NCI-H1930 (cell line): ENCODE results near the gene MARCHF2.
"Not testable (repeated sequence)": the region's sequence is repeated elsewhere in the genome, so short reads cannot be mapped to it uniquely, and the experiment has no call there.

Source experiments
- DNase-seq, 2 experiments: peaks; one replicate each; lab custom pipeline; 2025; lab: John Stamatoyannopoulos, UW

MARCHF2 gene, protein sequence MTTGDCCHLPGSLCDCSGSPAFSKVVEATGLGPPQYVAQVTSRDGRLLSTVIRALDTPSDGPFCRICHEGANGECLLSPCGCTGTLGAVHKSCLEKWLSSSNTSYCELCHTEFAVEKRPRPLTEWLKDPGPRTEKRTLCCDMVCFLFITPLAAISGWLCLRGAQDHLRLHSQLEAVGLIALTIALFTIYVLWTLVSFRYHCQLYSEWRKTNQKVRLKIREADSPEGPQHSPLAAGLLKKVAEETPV

DNA sequence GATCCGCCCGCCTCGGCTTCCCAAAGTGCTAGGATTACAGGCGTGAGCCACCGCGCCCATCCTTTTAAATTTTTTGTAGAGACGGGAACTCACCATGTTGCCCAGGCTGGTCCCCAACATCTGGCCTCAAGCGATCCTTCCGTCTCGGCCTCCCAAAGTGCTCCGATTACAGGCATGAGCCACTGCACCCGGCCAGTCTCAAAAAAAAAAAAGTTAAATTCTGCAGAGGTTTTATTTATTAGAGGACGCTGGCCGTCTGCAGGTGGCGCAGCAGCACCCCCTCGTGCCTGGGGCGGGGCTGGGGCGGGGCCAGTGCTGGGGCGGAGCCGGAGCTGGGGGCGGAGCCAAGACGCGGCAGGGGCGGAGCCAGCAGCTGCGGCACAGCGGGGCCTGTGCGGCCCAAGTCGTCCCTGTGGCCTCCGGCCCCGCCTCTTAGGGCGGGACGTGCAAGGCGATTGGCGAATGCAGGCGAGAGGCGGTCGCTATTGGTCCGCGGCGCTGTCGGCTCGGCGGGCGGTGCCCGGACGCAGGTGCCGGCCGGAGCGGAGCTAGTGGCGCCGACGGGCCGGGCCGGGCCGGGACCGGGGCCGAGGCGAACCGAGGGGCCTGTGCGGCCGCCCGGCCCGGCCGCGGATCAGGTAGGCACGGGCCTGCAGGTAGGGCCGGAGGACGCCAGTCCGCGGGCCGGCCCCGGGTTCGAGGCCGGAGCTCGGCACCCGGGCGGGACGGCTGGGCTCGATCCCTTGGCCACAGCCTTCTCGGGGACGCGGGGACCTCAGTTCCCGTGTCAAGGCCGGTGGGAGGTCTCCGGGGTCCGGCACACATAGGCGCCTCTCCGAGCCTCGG lies at the start of gene MARCHF2:
Gene MARCHF2, plus strand, starts transcription at position 523 of the 846 bp plus-strand sequence. CDS start 8,536 bp downstream, outside the sequence.
- DNase-seq, result peak; percentile 78 to 87

DNA sequence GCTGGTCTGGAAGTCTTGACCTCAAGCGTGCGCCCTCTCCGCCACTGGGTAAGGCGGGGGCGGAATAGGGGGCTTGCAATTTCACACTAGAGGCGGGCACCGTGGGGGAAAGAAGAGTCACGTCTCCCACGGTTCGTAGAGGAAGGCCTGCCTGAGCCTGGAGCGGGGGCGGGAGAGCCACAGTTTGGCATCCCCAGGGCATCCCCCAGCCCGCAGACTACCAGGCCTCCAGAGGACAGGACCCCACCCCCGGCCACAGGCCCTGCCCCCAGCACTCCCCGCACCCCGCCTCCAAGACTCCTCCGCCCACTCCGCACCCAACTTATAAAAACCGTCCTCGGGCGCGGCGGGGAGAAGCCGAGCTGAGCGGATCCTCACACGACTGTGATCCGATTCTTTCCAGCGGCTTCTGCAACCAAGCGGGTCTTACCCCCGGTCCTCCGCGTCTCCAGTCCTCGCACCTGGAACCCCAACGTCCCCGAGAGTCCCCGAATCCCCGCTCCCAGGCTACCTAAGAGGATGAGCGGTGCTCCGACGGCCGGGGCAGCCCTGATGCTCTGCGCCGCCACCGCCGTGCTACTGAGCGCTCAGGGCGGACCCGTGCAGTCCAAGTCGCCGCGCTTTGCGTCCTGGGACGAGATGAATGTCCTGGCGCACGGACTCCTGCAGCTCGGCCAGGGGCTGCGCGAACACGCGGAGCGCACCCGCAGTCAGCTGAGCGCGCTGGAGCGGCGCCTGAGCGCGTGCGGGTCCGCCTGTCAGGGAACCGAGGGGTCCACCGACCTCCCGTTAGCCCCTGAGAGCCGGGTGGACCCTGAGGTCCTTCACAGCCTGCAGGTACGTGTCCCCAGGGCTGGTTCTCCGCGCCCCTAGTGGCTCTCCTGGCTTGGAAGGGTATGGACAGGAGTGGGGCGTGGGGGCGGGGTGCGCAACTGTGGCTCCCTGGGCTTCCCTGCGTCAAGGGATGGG lies 49.0 kb upstream of the MARCHF2 start, which contains the start of gene ANGPTL4:
Gene ANGPTL4, plus strand, starts transcription at position 353 of the 969 bp plus-strand sequence. Its CDS starts 167 bp downstream, at position 520.
- DNase-seq, result peak in 1 of 2 experiments; percentile 12

DNA sequence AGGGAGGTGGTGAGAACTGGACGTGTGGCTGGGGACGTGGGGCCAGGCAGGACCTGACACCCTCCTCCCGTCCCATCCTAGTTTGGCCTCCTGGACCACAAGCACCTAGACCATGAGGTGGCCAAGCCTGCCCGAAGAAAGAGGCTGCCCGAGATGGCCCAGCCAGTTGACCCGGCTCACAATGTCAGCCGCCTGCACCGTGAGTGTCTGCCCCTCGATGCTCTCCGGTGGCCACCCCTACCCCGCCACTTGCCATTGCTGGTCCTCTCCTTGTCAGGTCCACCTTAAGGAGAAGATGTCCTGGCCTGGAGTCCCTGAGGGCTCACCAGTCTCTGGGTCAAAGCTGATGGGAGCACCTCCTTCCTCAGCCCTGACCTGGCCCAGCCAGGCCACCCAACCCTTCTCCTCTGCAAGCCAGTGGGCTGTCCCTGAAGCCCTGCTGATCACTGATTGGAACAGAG lies 47.0 kb upstream of the MARCHF2 start:
- no peak for DNase-seq

DNA sequence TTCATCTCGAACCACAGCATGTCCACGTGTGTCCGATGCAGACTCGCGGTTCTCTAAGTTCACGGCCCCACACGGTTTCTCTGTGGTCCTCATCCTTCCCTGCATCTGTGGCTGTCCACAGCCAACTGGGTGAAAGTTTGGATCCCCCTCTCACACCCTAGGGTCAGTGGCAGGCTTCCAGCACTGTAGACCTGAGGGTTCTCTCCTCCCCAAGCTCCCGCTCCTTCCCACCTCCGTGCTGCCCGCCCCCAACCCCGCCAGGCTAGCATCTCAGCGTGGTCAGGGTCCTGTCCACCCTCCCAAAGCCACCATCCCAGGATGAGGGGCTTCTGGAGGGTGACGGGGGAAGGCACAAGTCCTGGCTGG lies 46.2 kb upstream of the MARCHF2 start:
- no peak for DNase-seq

DNA sequence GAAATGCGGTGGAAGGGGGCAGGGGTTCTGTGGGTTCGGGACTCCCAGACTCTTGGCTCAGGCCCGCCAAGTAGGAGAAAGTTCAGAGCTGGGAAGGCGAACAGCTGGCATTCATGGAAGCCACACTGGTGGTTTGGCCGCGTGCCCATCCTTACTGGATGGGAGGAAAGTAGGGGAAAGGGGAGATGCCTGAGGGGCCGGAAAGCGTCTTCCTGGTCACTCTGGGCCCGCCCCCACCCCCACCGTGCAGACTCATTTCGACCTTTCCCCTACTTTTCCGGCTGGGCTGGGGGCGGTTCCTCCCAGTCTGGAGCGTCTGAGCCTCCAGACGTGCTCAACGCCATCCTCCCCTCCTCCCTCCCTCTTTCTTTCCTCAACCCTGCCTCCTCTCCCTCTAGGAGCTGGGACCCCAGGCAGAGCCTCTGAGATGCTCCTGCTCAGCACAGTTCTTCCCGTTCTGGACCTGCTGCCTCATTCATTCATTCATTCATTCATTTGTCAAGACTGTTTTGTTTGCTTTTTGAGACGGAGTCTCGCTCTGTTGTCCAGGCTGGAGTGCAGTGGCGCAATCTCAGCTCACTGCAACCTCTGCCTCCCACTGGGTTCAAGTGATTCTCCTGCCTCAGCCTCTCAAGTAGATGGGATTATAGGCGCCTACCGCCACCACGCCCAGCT lies 45.6 kb upstream of the MARCHF2 start:
- no peak for DNase-seq

DNA sequence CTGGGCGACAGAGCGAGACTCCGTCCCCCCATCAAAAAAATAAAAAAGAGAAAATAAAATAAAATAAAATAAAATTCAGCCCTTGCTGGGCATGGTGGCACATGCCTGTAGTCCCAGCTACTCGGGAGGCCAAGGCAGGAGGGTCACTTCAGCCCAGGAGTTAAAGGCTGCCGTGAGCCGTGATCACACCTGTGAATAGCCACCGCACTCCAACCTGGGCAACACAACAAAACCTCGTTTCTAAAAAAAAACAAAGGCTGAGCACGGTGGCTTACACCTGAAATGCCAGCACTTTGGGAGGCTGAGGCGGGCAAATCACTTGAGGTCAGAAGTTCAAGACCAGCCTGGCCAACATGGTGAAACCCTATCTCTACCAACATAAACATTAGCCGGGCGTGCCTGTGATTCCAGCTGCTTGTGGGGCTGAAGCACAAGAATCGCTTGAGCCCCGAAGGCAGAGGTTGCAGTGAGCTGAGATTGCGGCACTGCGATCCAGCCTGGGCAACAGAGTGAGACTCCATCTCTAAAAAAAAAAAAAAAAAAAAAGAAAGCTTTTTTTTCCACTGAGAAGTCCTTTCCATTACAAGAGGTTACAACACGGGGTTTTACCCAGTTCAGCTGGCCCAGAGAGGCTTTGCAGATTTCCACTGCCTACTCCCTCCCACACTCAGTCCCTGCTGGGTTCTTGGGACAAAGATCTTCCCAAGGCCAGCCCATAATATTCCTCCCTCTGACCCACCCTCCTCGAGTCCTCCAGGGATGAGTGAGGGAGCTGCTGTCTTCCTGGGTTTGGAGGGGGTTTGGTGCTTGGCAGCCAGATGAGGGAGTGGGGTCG lies 42.7 kb upstream of the MARCHF2 start:
- DNase-seq, result no peak

DNA sequence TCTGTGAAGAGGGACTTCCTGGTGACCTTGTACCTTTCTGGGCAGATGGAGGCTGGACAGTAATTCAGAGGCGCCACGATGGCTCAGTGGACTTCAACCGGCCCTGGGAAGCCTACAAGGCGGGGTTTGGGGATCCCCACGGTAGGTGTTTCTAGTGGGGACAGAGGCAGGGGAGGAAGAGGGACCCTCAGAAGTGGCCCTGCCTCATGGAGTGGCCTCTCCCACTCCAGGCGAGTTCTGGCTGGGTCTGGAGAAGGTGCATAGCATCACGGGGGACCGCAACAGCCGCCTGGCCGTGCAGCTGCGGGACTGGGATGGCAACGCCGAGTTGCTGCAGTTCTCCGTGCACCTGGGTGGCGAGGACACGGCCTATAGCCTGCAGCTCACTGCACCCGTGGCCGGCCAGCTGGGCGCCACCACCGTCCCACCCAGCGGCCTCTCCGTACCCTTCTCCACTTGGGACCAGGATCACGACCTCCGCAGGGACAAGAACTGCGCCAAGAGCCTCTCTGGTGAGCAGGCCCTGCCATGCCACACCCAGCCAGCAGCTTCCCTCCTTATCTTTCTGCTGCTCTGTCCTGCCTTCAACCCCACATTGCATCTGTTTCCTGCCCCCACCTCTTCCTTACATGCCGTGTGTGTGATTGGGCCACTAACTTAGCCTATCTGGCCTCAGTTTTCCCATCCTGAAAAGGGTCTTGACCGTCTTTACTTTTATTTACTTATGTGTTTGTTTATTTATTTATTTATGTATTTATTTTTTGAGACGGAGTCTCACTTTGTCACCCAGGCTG lies 41.9 kb upstream of the MARCHF2 start:
- no peak for DNase-seq

DNA sequence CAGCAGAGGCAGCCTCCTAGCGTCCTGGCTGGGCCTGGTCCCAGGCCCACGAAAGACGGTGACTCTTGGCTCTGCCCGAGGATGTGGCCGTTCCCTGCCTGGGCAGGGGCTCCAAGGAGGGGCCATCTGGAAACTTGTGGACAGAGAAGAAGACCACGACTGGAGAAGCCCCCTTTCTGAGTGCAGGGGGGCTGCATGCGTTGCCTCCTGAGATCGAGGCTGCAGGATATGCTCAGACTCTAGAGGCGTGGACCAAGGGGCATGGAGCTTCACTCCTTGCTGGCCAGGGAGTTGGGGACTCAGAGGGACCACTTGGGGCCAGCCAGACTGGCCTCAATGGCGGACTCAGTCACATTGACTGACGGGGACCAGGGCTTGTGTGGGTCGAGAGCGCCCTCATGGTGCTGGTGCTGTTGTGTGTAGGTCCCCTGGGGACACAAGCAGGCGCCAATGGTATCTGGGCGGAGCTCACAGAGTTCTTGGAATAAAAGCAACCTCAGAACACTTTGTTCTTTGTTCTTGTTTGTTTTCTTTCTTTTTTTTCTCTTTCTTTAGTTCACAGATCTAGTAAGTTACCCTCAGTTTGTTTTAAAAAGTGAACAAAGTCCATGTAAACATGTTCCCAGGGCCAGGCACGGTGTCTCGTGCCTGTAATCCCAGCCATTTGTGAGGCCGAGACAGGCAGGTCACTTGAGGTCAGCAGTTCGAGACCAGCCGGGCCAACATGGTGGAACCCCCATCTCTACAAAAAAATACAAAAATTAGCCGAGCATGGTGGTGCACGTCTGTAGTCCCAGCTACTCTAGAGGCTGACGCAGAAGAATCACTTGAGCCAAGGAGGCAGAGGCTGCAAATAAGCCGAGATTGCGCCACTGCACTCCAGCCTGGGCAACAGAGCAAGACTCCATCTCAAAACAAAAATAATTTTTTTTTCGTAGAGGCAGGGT lies 39.0 kb upstream of the MARCHF2 start:
- no peak for DNase-seq

DNA sequence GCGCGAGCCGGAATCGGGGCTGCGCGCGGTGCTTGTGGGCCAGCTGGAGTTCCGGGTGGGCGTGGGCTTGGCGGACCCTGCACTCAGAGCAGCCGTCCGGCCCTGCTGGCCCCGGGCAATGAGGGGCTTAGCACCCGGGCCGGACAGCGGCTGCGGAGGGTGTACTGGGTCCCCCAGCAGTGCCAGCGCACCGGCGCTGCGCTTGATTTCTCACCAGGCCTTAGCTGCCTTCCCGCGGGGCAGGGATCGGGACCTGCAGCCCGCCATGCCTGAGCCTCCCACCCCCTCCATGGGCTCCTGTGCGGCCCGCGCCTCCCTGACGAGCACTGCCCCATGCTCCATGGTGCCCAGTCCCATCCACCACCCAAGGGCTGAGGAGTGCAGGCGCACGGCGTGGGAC lies 37.3 kb upstream of the MARCHF2 start:
- DNase-seq, result not testable (repeated sequence)

DNA sequence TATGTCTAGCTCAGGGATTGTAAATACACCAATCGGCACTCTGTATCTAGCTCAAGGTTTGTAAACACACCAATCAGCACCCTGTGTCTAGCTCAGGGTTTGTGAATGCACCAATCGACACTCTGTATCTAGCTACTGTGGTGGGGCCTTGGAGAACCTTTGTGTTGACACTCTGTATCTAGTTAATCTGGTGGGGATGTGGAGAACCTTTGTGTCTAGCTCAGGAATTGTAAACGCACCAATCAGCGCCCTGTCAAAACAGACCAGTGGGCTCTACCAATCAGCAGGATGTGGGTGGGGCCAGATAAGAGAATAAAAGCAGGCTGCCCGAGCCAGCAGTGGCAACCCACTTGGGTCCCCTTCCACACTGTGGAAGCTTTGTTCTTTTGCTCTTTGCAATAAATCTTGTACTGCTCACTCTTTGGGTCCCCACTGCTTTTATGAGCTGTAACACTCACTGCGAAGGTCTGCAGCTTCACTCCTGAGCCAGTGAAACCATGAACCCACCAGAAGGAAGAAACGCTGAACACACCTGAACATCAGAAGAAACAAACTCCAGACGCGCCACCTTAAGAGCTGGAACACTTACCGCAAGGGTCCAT lies 36.6 kb upstream of the MARCHF2 start:
- not testable (repeated sequence) for DNase-seq

DNA sequence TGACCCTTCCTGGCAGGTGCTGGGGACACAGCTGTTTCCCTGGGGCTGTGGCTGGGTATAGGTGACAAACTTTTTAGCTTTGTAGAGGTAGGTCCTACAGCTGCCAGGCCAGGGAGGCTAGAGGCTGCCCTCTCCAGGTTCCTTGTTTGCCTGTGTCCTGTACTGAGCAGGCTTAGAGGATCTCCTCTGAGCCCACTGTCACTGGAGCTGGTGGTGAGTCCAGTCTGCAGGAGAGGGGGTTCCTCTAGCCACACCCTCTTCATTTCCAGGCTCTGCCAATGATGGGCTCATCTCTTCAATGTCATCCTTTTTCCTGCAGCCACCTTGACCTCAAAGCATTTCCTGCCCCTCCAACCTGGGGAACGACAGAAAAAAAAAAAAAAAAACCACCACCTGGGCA lies 35.5 kb upstream of the MARCHF2 start:
- no peak for DNase-seq

DNA sequence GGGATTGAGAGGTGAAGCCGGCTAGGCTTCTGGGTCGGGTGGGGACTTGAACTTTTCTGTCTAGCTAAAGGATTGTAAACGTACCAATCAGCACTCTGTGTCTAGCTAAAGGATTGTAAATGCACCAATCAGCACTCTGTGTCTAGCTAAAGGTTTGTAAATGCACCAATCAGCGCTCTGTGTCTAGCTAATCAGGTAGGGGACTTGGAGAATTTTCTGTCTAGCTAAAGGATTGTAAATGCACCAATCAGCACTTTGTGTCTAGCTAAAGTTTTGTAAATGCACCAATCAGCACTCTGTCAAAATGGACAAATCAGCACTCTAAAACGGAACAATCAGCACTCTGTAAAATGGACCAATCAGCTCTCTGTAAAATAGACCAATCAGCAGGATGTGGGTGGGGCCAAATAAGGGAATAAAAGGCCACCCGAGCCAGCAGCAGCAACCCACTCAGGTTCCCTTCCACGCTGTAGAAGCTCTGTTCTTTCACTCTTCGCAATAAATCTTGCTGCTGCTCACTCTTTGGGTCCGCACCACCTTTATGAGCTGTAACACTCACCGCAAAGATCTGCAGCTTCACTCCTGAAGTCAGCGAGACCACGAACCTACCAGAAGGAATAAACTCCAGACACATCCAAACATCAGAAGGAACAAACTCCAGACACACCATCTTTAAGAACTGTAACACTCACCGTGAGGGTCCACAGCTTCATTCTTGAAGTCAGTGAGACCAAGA lies 33.8 kb upstream of the MARCHF2 start:
- DNase-seq, result not testable (repeated sequence)

DNA sequence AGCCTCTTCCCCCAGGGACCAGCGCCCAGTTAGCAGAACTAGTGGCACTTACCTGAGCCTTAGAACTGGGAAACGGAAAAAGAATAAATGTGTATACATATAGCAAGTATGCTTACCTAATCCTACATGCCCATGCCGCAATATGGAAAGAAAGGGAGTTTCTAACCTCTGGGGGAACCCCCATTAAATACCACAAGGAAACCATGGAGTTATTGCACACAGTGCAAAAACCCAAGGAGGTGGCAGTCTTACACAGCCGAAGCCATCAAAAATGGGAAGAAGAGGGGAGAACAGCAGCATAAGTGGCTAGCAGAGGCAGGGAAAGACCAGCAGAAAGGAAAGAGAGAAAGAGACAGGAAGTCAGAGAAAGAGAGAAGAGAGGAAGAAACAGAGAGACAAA lies 28.5 kb upstream of the MARCHF2 start:
- DNase-seq, result not testable (repeated sequence)

DNA sequence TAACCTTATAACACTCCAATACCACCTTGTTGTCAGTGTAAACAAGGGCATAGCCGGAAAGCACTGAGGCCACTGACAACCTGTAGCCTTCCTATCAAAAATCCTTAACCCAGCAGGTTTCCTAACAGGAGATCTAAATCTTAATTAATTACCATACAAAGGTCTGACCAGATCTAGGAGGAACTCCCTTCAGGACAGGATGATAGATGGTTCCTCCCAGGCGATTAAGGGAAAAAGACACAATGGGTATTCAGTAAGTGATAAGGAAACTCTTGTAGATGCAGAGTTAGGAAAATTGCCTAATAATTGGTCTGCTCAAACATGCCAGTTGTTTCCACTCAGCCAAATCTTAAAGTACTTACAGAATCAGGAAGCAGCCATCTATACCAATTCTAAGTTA lies 28.0 kb upstream of the MARCHF2 start:
- not testable (repeated sequence) for DNase-seq

DNA sequence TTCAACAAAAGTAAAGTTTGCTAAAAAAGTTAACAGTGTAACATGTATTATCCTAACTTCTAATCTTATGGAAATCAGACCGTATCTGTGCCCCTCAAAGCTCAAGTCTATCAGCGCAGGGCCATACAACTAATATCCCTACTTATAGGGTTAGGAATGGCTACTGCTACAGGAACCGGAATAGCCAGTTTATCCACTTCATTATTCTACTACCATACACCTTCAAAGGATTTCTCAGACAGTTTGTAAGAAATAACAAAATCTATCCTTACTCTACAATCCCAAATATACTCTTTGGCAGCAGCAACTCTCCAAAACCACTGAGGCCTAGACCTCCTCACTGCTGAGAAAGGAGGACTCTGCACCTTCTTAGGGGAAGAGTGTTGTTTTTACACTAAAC lies 27.5 kb upstream of the MARCHF2 start:
- not testable (repeated sequence) for DNase-seq

DNA sequence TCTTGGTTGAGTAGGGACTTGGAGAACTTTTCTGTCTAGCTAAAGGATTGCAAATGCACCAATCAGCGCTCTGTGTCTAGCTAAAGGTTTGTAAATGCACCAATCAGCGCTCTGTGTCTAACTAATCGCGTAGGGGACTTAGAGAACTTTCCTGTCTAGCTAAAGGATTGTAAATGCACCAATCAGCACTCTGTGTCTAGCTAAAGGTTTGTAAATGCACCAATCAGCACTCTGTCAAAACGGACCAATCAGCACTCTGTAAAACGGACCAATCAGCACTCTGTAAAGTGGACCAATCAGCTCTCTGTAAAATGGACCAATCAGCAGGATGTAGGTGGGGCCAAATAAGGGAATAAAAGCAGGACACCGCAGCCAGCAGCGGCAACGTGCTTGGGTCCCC lies 26.7 kb upstream of the MARCHF2 start:
- DNase-seq, result not testable (repeated sequence)

DNA sequence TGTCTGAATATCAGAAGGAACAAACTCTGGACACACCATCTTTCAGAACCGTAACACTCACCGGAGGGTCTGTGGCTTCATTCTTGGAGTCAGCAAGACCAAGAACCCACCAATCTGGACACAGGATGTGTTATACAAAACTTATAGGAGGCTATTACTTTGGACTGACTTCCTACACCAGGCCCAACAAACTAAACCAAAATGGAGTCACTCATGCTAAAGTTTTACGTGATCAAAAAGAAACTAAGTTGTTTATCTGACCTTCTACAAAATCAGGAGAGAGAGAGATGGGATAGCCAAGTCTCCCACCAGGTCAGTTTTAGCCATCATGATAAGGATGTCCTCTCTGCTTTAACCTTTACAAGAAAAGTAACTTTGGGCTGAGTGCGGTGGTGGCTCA lies 26.1 kb upstream of the MARCHF2 start:
- DNase-seq, result no peak
